Measurements from ENCODE around the gene PRDM12. TPM values are rescaled to one million over a fixed set of nuclear protein-coding genes. Genes with fewer than 3 reads are reported as not detected.

The PRDM12 gene
- total RNA-seq, 1 experiment from 2014 or later: not detected

DNA sequence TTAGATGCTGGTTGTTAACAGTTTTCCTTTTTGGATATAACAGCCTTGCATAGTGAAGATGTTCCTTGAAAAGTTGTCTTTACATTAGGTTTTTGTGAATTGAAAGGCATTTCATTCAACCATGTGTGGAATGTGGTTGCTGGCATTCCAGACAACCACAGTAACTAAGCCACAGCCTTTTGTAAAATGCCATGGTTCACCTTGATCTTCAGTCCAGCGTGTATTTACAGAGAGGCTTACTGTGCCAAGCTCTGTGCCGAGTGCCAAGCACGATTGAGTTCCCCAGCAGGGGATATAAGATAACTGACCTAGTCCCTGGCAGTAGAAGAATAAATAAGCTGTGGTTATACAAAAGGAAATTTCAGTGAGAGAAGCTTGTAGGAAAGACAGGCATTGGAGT, 34.1 kb downstream of the PRDM12 start:
- no CpG with 5 or more reads among the region's 3 CpGs for WGBS (ENCODE audit: extremely low coverage, insufficient read length, low lambda C conversion rate)
- Histone ChIP-seq H3K23ac (ENCODE audit: insufficient read length, low read depth, low read length) (no peak overlapping the region), H3K9ac (ENCODE audit: extremely low read depth, insufficient read length, low read length) (no peak overlapping the region), H2BK15ac (ENCODE audit: low read depth, low read length) (no peak overlapping the region), H4K8ac (replicated peaks; ENCODE audit: insufficient read length, low read depth, low read length) (no peak overlapping the region), H2BK20ac (ENCODE audit: low read depth, low read length, poor library complexity, severe bottlenecking) (no peak overlapping the region), H3K4ac (ENCODE audit: low read depth, low read length) (no peak overlapping the region), H2AK5ac (ENCODE audit: insufficient read length, low read length) (no peak overlapping the region), H4K20me1 (ENCODE audit: control insufficient read depth, insufficient read depth, insufficient read length) (no peaks in the 10 kb centered on the region), H3K79me2 (ENCODE audit: insufficient read depth, low read length) (peaks cover 18% of the 10 kb centered on the region; the same call in 1 of the 2 replicates), H3K79me1 (ENCODE audit: insufficient read depth, low read depth, low read length, poor library complexity, severe bottlenecking) (peaks cover 13% of the 10 kb centered on the region), H3K4me1 (ENCODE audit: insufficient read depth, low read length) (no peaks in the 10 kb centered on the region; the same call in 1 of the 2 replicates), H2AFZ (ENCODE audit: low read length) (no peak overlapping the region), H3K23me2 (ENCODE audit: insufficient read length, low read depth, low read length, poor library complexity, severe bottlenecking) (no peaks in the 10 kb centered on the region), H4K5ac (ENCODE audit: insufficient read length, low read depth, low read length) (no peak overlapping the region), H3K27me3 (ENCODE audit: insufficient read depth, low read length) (no peaks in the 10 kb centered on the region), H4K91ac (ENCODE audit: insufficient read length, low read depth, low read length) (no peak overlapping the region), H3K18ac (ENCODE audit: insufficient read length, low read depth, low read length) (no peak overlapping the region), H2BK120ac (ENCODE audit: low read depth, low read length, poor library complexity, severe bottlenecking) (no peak overlapping the region), H3K4me2 (ENCODE audit: insufficient read depth, insufficient read length, low read length) (no peak overlapping the region), H2BK12ac (ENCODE audit: insufficient read length, low read depth, low read length) (no peak overlapping the region), H3T11ph (ENCODE audit: low read length) (no peak overlapping the region), H3K14ac (ENCODE audit: insufficient read depth, low read length) (no peak overlapping the region), H3K27ac (ENCODE audit: insufficient read length, low read depth, low read length) (no peak overlapping the region), H2BK5ac (ENCODE audit: insufficient read length, low read length) (no peak overlapping the region), H3K56ac (ENCODE audit: insufficient read length, low read depth, low read length) (no peak overlapping the region), H3K9me3 (ENCODE audit: control insufficient read depth, low read depth, low read length) (no peaks in the 10 kb centered on the region)
- DNase-seq: no peak
- H3K4me1 Mint-ChIP-seq: peaks cover 13 to 23% of the 10 kb centered on the region in 2 experiments
- H3K27ac Mint-ChIP-seq: no peak overlapping the region; a peak in 2 of 7 replicates
- 0 out of 5 replicates have a peak, but pooled peaks cover 0 to 2% of the 10 kb centered on the region in 2 experiments for H3K9me3 Mint-ChIP-seq
- H3K27me3 Mint-ChIP-seq (ENCODE audit: low read depth): no peaks in the 10 kb centered on the region
- H3K36me3 Mint-ChIP-seq (ENCODE audit: insufficient read depth in 1 of 3, low read depth in 3 of 3): peaks cover 66 to 81% (median 71%) of the 10 kb centered on the region in 3 experiments
- H3K4me3 Mint-ChIP-seq: no peak overlapping the region
- no peak for TF ChIP-seq CTCF (conservative IDR thresholded peaks at IDR 0.05)
